HepG2 (cell line): ENCODE data around the gene SSMEM1.

ENCODE experiments used
- CREM ChIP-seq, 2 experiments: sonication (generic) in 1 of 2; formaldehyde crosslinking in 1 of 2; IDR thresholded peaks; 2 replicates each; pipeline versions ENCODE4 v1.4.0 to v1.6.1; 2016 to 2020; ENCODE audit warnings: antibody characterized with exemption in 1 of 2, mild to moderate bottlenecking in 1 of 2, missing genetic modification reagents in 1 of 2
- MEIS1 ChIP-seq: sonication (generic); formaldehyde crosslinking; IDR thresholded peaks from 2 replicates; pipeline ENCODE4 v1.9.0; 2021; ENCODE audit warnings: mild to moderate bottlenecking, missing genetic modification reagents, moderate library complexity, borderline replicate concordance
- NFE2L2 ChIP-seq: fragments of 150-350 bp; IDR thresholded peaks from 2 replicates; pipeline ENCODE4 v1.6.1; 2014; ENCODE audit warnings: low read length
- NPAS2 ChIP-seq: sonication (generic); formaldehyde crosslinking; IDR thresholded peaks from 2 replicates; pipeline ENCODE4 v1.8.0; 2022; ENCODE audit warnings: mild to moderate bottlenecking, missing genetic modification reagents, borderline replicate concordance
- POLR2AphosphoS5 ChIP-seq: IDR thresholded peaks from 2 replicates; pipeline ENCODE4 v1.6.1; 2012; ENCODE audit warnings: low read depth, low read length
- REPIN1 ChIP-seq: sonication (generic); formaldehyde crosslinking; IDR thresholded peaks from 2 replicates; pipeline ENCODE4 v1.8.0; 2022; ENCODE audit warnings: missing genetic modification reagents, low read depth, mild to moderate bottlenecking, borderline replicate concordance
- REXO4 ChIP-seq: sonication (generic); formaldehyde crosslinking; IDR thresholded peaks from 2 replicates; pipeline ENCODE4 v1.8.0; 2022; ENCODE audit warnings: missing genetic modification reagents, mild to moderate bottlenecking, borderline replicate concordance
- TCF12 ChIP-seq, 2 experiments: fragments of 450-650 bp in 1 of 2; sonication (generic) in 1 of 2; formaldehyde crosslinking in 1 of 2; IDR thresholded peaks; 2 replicates each; pipeline versions ENCODE4 v1.6.1 to v1.8.0; 2017 to 2022; ENCODE audit warnings: antibody characterized with exemption in 1 of 2, mild to moderate bottlenecking in 1 of 2, missing genetic modification reagents in 1 of 2, moderate library complexity in 1 of 2
- TF ChIP-seq, protein P1 (sequence below): sonication (generic); formaldehyde crosslinking; IDR thresholded peaks from 2 replicates; pipeline ENCODE4 v1.4.0; 2020; ENCODE audit warnings: missing genetic modification reagents, borderline replicate concordance
- TF ChIP-seq, protein P2 (sequence below): sonication (generic); formaldehyde crosslinking; IDR thresholded peaks from 2 replicates; pipeline ENCODE4 v1.8.0; 2022; ENCODE audit warnings: mild to moderate bottlenecking, missing genetic modification reagents
- TF ChIP-seq, protein P3 (sequence below): sonication (generic); formaldehyde crosslinking; IDR thresholded peaks from 2 replicates; pipeline ENCODE4 v1.8.0; 2022; ENCODE audit warnings: missing genetic modification reagents, mild to moderate bottlenecking, inconsistent platforms, borderline replicate concordance
- TF ChIP-seq, protein P4 (sequence below): sonication (generic); formaldehyde crosslinking; IDR thresholded peaks from 2 replicates; pipeline ENCODE4 v1.5.0; 2020; ENCODE audit warnings: mild to moderate bottlenecking, missing genetic modification reagents, moderate library complexity
- TF ChIP-seq, protein P5 (sequence below), 2 experiments: sonication (generic) in 1 of 2; formaldehyde crosslinking in 1 of 2; IDR thresholded peaks; 2 replicates each; pipeline versions ENCODE4 v1.6.1 to v1.9.0; 2014 to 2022; ENCODE audit warnings: antibody characterized with exemption in 1 of 2, borderline replicate concordance in 1 of 2, inconsistent platforms in 1 of 2, low read depth in 1 of 2, missing genetic modification reagents in 1 of 2
- TF ChIP-seq, protein P6 (sequence below): IDR thresholded peaks from 2 replicates; pipeline ENCODE4 v1.6.1; 2016; ENCODE audit warnings: low read depth, missing genetic modification reagents, missing compliant biosample characterization

DNA sequence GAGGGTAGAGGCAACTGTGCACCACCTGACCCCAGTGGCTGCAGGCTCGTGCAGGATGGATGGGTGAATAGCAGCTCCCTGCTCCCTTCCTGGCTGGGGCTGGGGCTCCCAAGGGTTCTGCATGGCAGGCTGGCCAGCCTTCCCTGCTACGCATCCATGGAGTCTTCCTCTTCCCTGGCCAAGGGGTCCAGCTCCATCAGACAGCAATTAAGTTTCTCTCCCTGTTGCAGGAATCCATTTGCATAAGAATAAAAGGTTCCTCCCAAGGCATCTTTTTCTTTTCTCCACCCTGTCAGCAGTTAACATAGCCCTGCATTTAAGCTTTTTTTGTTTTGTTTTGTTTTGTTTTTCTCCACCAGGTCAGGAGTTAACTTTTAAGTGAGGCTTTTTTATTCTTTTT lies 49.0 kb downstream of the SSMEM1 start:
- TF ChIP-seq NPAS2 (no peak), REPIN1 (CRISPR knock-in tag) (no peak), TCF12 (IDR thresholded peaks at IDR 0.05) (no peak), TCF12 (CRISPR knock-in tag; IDR thresholded peaks at IDR 0.05) (no peak), CREM (IDR thresholded peaks at IDR 0.05) (no peak), CREM (CRISPR knock-in tag; IDR thresholded peaks at IDR 0.05) (no peak), REXO4 (CRISPR knock-in tag) (no peak), NFE2L2 (no peak), POLR2AphosphoS5 (no peak), MEIS1 (CRISPR knock-in tag) (no peak)
- TF ChIP-seq, protein P1, sequence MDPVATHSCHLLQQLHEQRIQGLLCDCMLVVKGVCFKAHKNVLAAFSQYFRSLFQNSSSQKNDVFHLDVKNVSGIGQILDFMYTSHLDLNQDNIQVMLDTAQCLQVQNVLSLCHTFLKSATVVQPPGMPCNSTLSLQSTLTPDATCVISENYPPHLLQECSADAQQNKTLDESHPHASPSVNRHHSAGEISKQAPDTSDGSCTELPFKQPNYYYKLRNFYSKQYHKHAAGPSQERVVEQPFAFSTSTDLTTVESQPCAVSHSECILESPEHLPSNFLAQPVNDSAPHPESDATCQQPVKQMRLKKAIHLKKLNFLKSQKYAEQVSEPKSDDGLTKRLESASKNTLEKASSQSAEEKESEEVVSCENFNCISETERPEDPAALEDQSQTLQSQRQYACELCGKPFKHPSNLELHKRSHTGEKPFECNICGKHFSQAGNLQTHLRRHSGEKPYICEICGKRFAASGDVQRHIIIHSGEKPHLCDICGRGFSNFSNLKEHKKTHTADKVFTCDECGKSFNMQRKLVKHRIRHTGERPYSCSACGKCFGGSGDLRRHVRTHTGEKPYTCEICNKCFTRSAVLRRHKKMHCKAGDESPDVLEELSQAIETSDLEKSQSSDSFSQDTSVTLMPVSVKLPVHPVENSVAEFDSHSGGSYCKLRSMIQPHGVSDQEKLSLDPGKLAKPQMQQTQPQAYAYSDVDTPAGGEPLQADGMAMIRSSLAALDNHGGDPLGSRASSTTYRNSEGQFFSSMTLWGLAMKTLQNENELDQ (CRISPR knock-in tag), result no peak
- TF ChIP-seq, protein P2, sequence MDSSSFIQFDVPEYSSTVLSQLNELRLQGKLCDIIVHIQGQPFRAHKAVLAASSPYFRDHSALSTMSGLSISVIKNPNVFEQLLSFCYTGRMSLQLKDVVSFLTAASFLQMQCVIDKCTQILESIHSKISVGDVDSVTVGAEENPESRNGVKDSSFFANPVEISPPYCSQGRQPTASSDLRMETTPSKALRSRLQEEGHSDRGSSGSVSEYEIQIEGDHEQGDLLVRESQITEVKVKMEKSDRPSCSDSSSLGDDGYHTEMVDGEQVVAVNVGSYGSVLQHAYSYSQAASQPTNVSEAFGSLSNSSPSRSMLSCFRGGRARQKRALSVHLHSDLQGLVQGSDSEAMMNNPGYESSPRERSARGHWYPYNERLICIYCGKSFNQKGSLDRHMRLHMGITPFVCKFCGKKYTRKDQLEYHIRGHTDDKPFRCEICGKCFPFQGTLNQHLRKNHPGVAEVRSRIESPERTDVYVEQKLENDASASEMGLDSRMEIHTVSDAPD (CRISPR knock-in tag), result no peak
- TF ChIP-seq, protein P3, sequence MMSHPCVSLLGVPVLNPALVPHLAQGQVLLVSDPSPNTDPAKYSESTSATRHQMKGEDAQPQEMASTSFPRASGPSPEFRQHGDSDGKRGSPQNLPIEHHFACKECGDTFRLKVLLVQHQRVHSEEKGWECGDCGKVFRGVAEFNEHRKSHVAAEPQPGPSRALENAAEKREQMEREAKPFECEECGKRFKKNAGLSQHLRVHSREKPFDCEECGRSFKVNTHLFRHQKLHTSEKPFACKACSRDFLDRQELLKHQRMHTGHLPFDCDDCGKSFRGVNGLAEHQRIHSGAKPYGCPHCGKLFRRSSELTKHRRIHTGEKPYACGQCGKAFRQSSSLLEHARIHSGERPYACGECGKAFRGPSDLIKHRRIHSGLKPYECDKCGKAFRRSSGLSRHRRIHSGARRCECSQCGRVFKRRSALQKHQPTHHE (CRISPR knock-in tag), result no peak
- TF ChIP-seq, protein P4, sequence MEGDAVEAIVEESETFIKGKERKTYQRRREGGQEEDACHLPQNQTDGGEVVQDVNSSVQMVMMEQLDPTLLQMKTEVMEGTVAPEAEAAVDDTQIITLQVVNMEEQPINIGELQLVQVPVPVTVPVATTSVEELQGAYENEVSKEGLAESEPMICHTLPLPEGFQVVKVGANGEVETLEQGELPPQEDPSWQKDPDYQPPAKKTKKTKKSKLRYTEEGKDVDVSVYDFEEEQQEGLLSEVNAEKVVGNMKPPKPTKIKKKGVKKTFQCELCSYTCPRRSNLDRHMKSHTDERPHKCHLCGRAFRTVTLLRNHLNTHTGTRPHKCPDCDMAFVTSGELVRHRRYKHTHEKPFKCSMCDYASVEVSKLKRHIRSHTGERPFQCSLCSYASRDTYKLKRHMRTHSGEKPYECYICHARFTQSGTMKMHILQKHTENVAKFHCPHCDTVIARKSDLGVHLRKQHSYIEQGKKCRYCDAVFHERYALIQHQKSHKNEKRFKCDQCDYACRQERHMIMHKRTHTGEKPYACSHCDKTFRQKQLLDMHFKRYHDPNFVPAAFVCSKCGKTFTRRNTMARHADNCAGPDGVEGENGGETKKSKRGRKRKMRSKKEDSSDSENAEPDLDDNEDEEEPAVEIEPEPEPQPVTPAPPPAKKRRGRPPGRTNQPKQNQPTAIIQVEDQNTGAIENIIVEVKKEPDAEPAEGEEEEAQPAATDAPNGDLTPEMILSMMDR (CRISPR knock-in tag), result no peak
- TF ChIP-seq, protein P5, sequence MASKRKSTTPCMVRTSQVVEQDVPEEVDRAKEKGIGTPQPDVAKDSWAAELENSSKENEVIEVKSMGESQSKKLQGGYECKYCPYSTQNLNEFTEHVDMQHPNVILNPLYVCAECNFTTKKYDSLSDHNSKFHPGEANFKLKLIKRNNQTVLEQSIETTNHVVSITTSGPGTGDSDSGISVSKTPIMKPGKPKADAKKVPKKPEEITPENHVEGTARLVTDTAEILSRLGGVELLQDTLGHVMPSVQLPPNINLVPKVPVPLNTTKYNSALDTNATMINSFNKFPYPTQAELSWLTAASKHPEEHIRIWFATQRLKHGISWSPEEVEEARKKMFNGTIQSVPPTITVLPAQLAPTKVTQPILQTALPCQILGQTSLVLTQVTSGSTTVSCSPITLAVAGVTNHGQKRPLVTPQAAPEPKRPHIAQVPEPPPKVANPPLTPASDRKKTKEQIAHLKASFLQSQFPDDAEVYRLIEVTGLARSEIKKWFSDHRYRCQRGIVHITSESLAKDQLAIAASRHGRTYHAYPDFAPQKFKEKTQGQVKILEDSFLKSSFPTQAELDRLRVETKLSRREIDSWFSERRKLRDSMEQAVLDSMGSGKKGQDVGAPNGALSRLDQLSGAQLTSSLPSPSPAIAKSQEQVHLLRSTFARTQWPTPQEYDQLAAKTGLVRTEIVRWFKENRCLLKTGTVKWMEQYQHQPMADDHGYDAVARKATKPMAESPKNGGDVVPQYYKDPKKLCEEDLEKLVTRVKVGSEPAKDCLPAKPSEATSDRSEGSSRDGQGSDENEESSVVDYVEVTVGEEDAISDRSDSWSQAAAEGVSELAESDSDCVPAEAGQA (IDR thresholded peaks at IDR 0.05; ENCODE audit: low read depth), result no peak
- TF ChIP-seq, protein P5 (CRISPR knock-in tag; IDR thresholded peaks at IDR 0.05; ENCODE audit: borderline replicate concordance), result no peak
- TF ChIP-seq, protein P6, sequence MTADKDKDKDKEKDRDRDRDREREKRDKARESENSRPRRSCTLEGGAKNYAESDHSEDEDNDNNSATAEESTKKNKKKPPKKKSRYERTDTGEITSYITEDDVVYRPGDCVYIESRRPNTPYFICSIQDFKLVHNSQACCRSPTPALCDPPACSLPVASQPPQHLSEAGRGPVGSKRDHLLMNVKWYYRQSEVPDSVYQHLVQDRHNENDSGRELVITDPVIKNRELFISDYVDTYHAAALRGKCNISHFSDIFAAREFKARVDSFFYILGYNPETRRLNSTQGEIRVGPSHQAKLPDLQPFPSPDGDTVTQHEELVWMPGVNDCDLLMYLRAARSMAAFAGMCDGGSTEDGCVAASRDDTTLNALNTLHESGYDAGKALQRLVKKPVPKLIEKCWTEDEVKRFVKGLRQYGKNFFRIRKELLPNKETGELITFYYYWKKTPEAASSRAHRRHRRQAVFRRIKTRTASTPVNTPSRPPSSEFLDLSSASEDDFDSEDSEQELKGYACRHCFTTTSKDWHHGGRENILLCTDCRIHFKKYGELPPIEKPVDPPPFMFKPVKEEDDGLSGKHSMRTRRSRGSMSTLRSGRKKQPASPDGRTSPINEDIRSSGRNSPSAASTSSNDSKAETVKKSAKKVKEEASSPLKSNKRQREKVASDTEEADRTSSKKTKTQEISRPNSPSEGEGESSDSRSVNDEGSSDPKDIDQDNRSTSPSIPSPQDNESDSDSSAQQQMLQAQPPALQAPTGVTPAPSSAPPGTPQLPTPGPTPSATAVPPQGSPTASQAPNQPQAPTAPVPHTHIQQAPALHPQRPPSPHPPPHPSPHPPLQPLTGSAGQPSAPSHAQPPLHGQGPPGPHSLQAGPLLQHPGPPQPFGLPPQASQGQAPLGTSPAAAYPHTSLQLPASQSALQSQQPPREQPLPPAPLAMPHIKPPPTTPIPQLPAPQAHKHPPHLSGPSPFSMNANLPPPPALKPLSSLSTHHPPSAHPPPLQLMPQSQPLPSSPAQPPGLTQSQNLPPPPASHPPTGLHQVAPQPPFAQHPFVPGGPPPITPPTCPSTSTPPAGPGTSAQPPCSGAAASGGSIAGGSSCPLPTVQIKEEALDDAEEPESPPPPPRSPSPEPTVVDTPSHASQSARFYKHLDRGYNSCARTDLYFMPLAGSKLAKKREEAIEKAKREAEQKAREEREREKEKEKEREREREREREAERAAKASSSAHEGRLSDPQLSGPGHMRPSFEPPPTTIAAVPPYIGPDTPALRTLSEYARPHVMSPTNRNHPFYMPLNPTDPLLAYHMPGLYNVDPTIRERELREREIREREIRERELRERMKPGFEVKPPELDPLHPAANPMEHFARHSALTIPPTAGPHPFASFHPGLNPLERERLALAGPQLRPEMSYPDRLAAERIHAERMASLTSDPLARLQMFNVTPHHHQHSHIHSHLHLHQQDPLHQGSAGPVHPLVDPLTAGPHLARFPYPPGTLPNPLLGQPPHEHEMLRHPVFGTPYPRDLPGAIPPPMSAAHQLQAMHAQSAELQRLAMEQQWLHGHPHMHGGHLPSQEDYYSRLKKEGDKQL (CRISPR knock-in tag), result no peak
